DOHH2 (cell line): ENCODE results near the gene POP4.

Experiments used
- EZH2phosphoT487 ChIP-seq: fragments of 200-600 bp; sonication (generic); IDR thresholded peaks from 2 replicates; pipeline ENCODE4 v1.6.1; 2017; ENCODE audit warnings: borderline replicate concordance, mild to moderate bottlenecking, antibody characterized with exemption, low read length, moderate library complexity, mixed read lengths
- TF ChIP-seq, protein P1 (sequence below): fragments of 200-600 bp; sonication (generic); IDR thresholded peaks from one replicate; pipeline ENCODE4 v1.5.1; 2014; ENCODE audit warnings: antibody characterized with exemption, mild to moderate bottlenecking, low read depth, low read length; ENCODE audit not compliant: poor library complexity, severe bottlenecking

DNA sequence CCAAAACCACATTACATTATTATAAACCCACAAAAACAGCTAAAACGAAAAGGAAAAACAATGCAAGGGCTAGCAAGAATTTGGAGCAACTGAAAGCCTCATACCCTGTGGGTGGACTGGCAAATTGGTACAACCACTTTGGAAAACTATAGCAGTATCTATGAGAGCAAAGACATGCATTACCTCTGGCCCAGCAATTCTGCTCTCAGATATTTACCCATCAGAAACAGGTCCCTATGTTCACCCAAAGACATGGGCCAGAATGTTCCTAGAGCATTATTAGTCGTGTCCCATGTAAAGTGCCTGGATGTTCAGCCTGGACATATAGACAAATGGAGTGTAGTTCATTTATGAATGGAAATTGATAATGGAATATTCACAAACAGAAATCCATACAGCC is 27.9 kb downstream of the POP4 start:
- TF ChIP-seq, protein P1, sequence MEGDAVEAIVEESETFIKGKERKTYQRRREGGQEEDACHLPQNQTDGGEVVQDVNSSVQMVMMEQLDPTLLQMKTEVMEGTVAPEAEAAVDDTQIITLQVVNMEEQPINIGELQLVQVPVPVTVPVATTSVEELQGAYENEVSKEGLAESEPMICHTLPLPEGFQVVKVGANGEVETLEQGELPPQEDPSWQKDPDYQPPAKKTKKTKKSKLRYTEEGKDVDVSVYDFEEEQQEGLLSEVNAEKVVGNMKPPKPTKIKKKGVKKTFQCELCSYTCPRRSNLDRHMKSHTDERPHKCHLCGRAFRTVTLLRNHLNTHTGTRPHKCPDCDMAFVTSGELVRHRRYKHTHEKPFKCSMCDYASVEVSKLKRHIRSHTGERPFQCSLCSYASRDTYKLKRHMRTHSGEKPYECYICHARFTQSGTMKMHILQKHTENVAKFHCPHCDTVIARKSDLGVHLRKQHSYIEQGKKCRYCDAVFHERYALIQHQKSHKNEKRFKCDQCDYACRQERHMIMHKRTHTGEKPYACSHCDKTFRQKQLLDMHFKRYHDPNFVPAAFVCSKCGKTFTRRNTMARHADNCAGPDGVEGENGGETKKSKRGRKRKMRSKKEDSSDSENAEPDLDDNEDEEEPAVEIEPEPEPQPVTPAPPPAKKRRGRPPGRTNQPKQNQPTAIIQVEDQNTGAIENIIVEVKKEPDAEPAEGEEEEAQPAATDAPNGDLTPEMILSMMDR: no peak
- no peak for TF ChIP-seq EZH2phosphoT487
